Measurements from ENCODE around the gene UBE2G2.
"Not testable (repeated sequence)": the region's sequence is repeated elsewhere in the genome, so short reads cannot be mapped to it uniquely, and the experiment has no call there.

Gene UBE2G2

DNA sequence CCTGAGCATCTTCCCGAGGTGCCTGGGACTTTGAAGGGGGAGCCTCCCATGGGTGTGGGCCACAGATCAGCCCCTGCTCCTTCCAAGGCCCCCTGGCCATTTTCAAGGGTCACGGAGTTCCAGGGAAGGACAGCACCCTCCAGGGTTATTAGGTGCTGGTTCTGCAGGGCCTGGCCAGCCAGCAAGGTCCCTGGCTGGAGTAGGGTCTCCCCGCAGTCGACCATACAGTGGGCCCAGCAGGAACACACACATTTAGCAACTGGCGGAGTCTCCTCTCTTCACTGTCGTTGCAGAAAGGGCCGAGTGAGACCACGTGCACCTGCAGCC lies 34.0 kb upstream of the UBE2G2 start:
- DNase-seq = no peak

DNA sequence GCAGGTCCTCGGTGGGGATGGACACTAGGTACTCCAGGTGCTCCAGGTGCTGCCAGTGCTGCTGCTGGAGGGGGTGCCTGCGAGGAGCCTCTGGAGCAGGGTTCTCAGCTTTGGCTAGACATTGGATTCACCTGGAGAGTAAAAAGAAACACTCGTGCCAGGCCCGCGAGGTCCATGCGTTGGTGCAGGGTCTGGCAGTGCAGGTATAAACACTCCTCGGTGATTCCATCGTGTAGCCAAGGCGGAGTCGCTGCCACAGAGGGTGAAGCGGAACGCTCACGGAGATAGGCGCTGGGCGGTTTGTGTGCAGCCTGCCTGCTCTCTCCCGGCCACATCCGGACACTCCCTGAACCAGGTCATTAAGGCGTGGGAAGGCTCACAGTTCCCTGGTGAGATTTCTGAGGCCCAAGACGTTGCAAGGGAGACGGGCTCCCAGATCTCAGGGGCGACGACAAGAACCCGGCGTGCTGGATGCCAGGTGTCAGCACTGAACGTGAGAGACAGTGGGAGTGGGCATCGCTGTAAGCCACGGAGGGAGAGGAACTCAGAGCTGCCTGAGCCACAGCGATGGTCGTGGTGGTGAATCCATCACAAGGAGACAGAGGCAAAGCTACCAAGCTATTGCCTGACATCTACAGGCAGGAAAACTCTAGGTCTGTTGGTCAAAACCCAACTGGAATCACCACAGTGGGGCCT lies 33.5 kb upstream of the UBE2G2 start:
- no peak for DNase-seq

GRCh38 chr21:44834231-44834950 lies 32.8 kb upstream of the UBE2G2 start:
- DNase-seq = no peak

GRCh38 chr21:44833663-44834062 lies 32.0 kb upstream of the UBE2G2 start:
- DNase-seq = no peak

GRCh38 chr21:44832516-44833255 lies 31.1 kb upstream of the UBE2G2 start:
- DNase-seq = not testable (repeated sequence)

GRCh38 chr21:44831227-44831860 lies 29.7 kb upstream of the UBE2G2 start:
- no peak for DNase-seq

GRCh38 chr21:44829507-44830092 lies 28.0 kb upstream of the UBE2G2 start:
- no peak for DNase-seq

DNA sequence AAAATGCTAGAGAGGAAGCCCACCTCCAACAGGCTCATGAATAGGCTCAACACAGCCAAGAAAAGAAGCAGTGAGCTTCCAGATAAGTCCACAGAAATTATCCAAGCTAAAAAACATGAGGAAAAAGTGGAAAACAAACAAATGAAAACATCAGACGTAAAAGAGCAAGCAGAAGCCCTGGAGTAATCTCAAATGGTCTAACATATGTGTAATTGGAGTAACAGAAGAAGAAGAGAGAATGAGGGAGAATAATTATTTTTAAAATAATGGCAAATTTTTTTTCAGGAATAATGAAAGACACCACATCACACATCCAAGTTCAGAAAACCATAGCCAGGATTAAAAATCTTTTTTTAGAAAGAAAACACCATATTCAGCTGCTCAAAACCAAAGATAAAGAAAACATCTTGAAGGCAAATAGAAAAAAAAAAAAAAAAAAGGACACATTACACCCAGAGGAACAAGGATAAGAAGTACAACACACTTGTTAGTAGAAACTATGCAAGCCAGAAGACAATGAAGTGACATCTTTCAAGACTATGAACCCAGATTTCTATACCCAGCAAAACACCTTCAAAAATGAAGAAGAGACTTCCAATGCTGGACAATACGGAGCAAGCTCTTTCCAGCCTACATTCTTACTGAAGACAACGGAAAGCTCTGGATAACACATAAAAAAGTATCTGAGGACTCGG lies 26.9 kb upstream of the UBE2G2 start:
- no peak for DNase-seq

- no peak for DNase-seq
Observed at GRCh38 chr21:44823179-44823660, 21.6 kb upstream of the UBE2G2 start.

DNA sequence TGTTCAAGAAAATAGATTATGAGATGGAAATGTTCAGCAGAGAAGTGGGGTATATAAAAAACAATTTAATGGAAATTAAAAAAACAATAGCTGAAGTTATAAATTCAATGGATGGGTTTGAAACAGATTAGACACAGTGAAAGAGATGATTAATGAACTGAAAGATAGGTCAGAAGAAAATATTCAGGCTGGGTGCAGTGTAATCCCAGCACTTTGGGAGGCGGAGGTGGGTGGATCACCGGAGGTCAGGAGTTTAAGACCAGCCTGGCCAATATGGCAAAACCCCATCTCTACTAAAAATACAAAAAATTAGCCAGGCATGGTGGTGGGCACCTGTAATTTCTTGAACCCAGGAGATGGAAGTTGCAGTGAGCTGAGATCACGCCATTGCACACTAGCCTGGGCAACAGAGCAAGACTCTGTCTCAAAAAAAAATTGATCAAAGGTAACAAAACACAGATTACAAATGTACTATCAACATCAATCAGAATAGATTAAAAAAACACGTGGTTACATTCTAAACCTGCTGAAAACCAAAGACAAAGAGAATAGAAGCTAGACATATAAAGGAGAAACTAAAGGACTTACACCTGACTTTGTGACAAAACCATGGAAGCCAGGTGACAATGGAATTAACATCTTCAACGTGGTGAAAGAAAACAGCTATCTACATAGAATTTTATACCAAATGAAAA lies 21.0 kb upstream of the UBE2G2 start:
- no peak for DNase-seq

DNA sequence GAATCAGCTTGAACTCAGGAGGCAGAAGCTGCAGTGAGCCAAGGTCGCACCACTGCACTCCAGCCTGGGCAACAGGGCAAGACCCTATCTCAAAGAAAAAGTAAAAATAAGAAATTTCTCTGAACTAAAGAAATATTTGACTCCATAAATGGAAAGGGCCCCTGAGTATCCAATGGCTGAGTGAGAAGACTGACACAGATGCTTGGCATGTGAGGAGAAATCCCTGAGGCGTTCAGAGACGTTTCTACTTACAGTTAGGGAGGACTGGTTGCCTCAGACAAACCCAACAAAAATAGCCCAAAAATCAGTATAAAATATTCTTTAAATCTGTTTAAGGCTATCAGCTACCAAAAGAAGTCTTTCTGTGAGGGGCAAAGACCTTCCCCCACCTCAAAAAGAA lies 19.2 kb upstream of the UBE2G2 start:
- no peak for DNase-seq

GRCh38 chr21:44819283-44820243 lies 17.9 kb upstream of the UBE2G2 start:
- no peak for DNase-seq

DNA sequence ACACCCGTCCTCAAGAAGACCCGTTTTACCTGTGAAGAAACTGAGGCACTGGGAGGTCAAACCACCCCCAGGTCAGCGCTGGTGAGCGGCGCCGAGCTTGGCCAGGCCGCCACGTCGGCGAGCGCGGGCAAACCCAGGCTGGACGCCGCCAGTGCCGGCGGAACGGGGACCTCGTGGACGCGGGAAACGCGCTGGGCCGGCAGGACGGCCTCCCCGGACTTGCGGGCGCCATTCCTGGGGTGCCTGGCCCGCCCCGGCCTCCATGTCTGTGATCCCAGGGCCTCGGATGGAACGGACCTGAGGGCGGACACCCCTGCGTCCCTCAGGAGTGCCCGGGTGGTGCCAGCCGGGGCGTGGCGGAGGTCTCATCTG lies 17.0 kb upstream of the UBE2G2 start:
- DNase-seq = no peak

- peak; percentile 79 to 83 for DNase-seq
Observed at GRCh38 chr21:44817914-44818639, 16.5 kb upstream of the UBE2G2 start, which contains the start of gene SUMO3. SUMO3 (minus strand) TSS chr21:44818062; CDS start chr21:44817968, 94 bp downstream.

DNA sequence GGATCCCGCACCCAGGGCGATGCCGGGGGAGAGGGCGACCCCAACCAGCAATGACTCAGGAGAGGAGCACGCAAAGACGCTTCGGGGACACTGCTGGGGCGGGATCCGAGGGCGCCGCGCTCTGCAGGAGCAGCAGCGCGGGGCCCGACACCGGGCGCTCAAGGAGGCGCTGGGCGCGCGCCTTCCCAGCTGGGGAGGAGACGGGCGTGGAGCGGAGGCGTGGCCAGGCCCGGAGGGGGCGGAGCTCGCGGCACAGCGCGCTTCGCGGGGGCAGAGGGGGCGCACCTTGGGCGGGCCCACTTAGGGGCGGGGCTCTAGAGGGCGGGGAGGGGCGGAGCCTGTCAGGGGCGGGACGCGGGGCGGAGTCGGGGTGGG lies 15.9 kb upstream of the UBE2G2 start:
- DNase-seq = peak; percentile 91 to 93

GRCh38 chr21:44816761-44817505 lies 15.3 kb upstream of the UBE2G2 start:
- no peak for DNase-seq

DNA sequence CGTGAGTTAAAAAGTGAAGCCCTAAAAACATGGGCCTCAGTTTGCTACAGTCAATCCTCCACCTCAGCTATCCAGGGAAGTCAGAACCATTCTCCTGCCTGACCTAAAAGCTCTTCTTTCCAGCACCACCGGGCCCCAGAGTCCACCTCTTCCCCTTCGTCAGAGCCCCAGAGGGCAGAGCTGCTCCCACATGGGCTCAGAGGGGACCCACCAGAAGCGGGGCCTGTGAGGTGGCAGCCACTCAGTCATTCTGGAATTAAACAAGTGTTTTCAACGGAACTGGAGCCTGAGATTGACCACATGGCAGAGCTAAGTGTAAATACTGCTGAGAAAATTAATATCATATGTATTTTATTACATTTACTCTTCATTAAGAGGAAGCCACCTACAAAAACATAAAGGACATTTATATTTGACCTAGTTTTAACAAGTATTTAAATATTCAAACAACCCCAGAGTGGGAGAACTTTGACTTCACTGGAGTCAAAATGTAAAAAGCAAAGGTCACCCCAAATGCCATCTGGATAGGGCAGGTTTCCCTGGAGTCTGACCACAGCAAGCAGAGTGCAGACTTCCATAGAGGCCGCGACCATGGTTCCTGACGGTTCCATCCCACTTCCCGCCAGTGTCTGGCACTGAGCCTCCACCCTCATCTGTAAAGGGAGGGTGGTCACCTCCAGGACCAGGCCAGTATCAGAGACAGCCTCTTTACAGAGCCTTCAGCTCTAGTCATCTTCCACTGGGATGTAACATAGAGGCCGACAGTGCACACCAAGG lies 14.4 kb upstream of the UBE2G2 start:
- no peak for DNase-seq

DNA sequence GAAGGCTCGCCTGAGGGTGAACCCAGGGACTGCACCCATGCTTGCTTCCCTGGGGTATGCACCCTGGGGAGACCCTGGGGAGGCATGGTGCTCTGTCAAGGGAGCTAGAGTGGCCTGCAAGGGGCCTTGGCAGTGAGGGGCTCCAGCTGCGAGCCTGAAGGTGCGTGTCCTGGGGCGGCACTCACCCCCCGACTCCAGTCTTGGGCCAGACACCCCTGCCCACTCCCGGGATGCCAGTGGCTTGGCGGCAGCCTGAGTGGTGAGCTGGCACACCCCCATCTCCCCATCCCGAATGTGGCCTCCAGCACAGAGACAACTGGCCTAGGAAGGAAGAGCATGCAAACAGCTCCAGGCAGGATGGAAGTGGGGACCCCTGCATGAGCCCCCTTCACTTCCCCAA lies 13.6 kb upstream of the UBE2G2 start:
- no peak for DNase-seq

All from activated CD4-positive, alpha-beta T cell treated with anti-CD3 and anti-CD28 coated beads for 4 hours (primary cell).